GM12878 (cell line): ENCODE results near the gene PROSER2.

Experiments
- NFYB ChIP-seq: IDR thresholded peaks from 2 replicates; pipeline ENCODE4 v1.6.1; 2011; ENCODE audit warnings: low read depth, mild to moderate bottlenecking, low read length, improper control_type of control experiment, moderate library complexity; ENCODE audit not compliant: insufficient read depth
- POLR2A ChIP-seq: IDR thresholded peaks from 2 replicates; pipeline ENCODE4 v1.6.1; 2011; ENCODE audit warnings: low read depth, mild to moderate bottlenecking, low read length
- TF ChIP-seq, protein P1 (sequence below), 3 experiments: IDR thresholded peaks in 2 of 3; conservative IDR thresholded peaks in 1 of 3; 2 replicates each; pipeline ENCODE4 v1.5.1; 2011; ENCODE audit warnings: low read depth in 3 of 3, low read length in 3 of 3, mild to moderate bottlenecking in 3 of 3, control low read depth in 2 of 3, moderate library complexity in 2 of 3, inconsistent platforms in 1 of 3, mixed read lengths in 1 of 3; ENCODE audit not compliant: control insufficient read depth in 2 of 3, insufficient read depth in 1 of 3; ENCODE audit errors: extremely low read depth in 1 of 3

DNA sequence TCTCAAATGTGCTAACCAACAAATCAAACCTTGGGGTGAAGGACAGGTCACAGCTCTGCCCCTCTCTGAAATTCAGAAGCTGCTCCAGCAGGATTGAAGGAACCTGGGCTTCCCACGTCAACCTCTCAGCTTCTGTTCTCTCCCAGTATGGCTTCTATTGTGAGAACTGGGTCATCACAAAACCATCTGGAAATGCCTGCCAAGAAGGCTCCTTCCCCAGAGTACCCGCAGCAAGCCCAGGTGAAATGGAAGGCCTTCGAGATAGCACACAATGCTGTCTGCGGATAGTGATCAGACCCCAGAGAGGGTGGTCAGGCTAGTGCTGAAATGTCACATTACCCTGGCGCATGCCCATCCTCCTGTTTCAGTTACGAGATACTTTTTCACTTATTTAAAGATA, 16.4 kb upstream of the PROSER2 start:
- TF ChIP-seq NFYB (no peak), POLR2A (no peak)
- TF ChIP-seq, protein P1, sequence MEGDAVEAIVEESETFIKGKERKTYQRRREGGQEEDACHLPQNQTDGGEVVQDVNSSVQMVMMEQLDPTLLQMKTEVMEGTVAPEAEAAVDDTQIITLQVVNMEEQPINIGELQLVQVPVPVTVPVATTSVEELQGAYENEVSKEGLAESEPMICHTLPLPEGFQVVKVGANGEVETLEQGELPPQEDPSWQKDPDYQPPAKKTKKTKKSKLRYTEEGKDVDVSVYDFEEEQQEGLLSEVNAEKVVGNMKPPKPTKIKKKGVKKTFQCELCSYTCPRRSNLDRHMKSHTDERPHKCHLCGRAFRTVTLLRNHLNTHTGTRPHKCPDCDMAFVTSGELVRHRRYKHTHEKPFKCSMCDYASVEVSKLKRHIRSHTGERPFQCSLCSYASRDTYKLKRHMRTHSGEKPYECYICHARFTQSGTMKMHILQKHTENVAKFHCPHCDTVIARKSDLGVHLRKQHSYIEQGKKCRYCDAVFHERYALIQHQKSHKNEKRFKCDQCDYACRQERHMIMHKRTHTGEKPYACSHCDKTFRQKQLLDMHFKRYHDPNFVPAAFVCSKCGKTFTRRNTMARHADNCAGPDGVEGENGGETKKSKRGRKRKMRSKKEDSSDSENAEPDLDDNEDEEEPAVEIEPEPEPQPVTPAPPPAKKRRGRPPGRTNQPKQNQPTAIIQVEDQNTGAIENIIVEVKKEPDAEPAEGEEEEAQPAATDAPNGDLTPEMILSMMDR (IDR thresholded peaks at IDR 0.05 in 2 of 3, conservative IDR thresholded peaks at IDR 0.05 in 1 of 3; ENCODE audit: control insufficient read depth in 2 of 3, extremely low read depth in 1 of 3, insufficient read depth in 1 of 3, low read depth in 3 of 3, low read length in 3 of 3) = no peak
